Measurements from ENCODE around the gene RASGRF1.

DNA sequence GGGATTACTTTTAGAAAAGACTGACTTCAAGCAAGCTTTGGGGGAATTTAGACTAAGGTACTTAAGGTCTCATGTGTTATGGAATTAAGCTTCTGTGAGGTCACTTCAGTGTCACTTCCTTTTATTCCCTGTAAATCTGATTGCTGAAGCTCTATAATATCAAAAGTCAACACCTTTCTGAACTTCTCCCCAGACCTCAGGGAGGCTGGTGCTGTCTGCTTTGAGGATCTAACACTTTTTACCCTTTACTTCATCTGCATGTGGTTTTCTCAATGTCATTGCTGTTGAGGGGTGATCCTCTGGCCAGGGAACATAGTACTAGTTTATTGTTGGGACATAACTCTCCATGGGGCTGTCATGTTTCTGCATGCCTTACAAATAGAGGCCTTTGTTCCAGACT is 41.8 kb upstream of the RASGRF1 start:
- TF ChIP-seq, protein P1, sequence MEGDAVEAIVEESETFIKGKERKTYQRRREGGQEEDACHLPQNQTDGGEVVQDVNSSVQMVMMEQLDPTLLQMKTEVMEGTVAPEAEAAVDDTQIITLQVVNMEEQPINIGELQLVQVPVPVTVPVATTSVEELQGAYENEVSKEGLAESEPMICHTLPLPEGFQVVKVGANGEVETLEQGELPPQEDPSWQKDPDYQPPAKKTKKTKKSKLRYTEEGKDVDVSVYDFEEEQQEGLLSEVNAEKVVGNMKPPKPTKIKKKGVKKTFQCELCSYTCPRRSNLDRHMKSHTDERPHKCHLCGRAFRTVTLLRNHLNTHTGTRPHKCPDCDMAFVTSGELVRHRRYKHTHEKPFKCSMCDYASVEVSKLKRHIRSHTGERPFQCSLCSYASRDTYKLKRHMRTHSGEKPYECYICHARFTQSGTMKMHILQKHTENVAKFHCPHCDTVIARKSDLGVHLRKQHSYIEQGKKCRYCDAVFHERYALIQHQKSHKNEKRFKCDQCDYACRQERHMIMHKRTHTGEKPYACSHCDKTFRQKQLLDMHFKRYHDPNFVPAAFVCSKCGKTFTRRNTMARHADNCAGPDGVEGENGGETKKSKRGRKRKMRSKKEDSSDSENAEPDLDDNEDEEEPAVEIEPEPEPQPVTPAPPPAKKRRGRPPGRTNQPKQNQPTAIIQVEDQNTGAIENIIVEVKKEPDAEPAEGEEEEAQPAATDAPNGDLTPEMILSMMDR (IDR thresholded peaks at IDR 0.05), result no peak
- TF ChIP-seq POLR2AphosphoS5 (IDR thresholded peaks at IDR 0.05; ENCODE audit: insufficient read depth in 1 of 2, low read depth in 1 of 2), result no peak
